DMS153 (cell line): Measurements from ENCODE around the gene DENND5B.
"Not testable (repeated sequence)": the region's sequence is repeated elsewhere in the genome, so short reads cannot be mapped to it uniquely, and the experiment has no call there.

Experiments
- DNase-seq: peaks from one replicate; lab custom pipeline; 2025; lab: John Stamatoyannopoulos, UW

Gene DENND5B

GRCh38 chr12:31557707-31558106, 33.2 kb downstream of the DENND5B start:
- DNase-seq: no peak

- not testable (repeated sequence) for DNase-seq
Observed at GRCh38 chr12:31555466-31555865, 35.5 kb downstream of the DENND5B start.

GRCh38 chr12:31550590-31550989, 40.3 kb downstream of the DENND5B start:
- not testable (repeated sequence) for DNase-seq

- DNase-seq: no peak
Observed at GRCh38 chr12:31536672-31537071, 54.3 kb downstream of the DENND5B start.

GRCh38 chr12:31533470-31533869, 57.5 kb downstream of the DENND5B start:
- no peak for DNase-seq

GRCh38 chr12:31531893-31532292, 59.0 kb downstream of the DENND5B start:
- no peak for DNase-seq

GRCh38 chr12:31528095-31528494, 62.8 kb downstream of the DENND5B start:
- DNase-seq: no peak

- no peak for DNase-seq
Observed at GRCh38 chr12:31527083-31527482, 63.9 kb downstream of the DENND5B start.

- DNase-seq: no peak
Observed at GRCh38 chr12:31526158-31526546, 64.8 kb downstream of the DENND5B start.

GRCh38 chr12:31525496-31526157, 65.3 kb downstream of the DENND5B start:
- DNase-seq: no peak

GRCh38 chr12:31524791-31525495, 66.0 kb downstream of the DENND5B start:
- DNase-seq: no peak

GRCh38 chr12:31523306-31523705, 67.6 kb downstream of the DENND5B start:
- DNase-seq: no peak

- DNase-seq: no peak
Observed at GRCh38 chr12:31522607-31523006, 68.3 kb downstream of the DENND5B start.

- no peak for DNase-seq
Observed at GRCh38 chr12:31521964-31522363, 69.0 kb downstream of the DENND5B start.

- DNase-seq: no peak
Observed at GRCh38 chr12:31519511-31519910, 71.4 kb downstream of the DENND5B start.

- DNase-seq: no peak
Observed at GRCh38 chr12:31518680-31519227, 72.2 kb downstream of the DENND5B start.

GRCh38 chr12:31517994-31518393, 72.9 kb downstream of the DENND5B start:
- DNase-seq: no peak

GRCh38 chr12:31516702-31517101, 74.2 kb downstream of the DENND5B start:
- no peak for DNase-seq

- DNase-seq: no peak
Observed at GRCh38 chr12:31514912-31515311, 76.0 kb downstream of the DENND5B start.

- no peak for DNase-seq
Observed at GRCh38 chr12:31510034-31510433, 80.9 kb downstream of the DENND5B start.

- DNase-seq: no peak
Observed at GRCh38 chr12:31508436-31509150, 82.3 kb downstream of the DENND5B start.

GRCh38 chr12:31507966-31508365, 83.0 kb downstream of the DENND5B start:
- no peak for DNase-seq
